Liver (tissue), 9 donors: ENCODE data around the gene KRT14. TPM values are rescaled to one million over a fixed set of nuclear protein-coding genes. Genes with fewer than 3 reads are reported as not detected.

Experiments
- DNase-seq: peaks from one replicate; pipeline ENCODE4 v3.0.0-alpha.2; 2017; ENCODE audit warnings: low spot score
- H3K27ac ChIP-seq, 2 donors: one replicate each; pipeline ENCODE4 v1.7.0; 2013; ENCODE audit warnings: inconsistent platforms in 2 of 2, low read length in 2 of 2, control low read depth in 1 of 2, low read depth in 1 of 2, mild to moderate bottlenecking in 1 of 2
- H3K27me3 ChIP-seq, 4 donors: one replicate each; pipeline versions ENCODE4 v1.6.1 to v1.7.0; 2013; ENCODE audit warnings: low read length in 3 of 4, inconsistent platforms in 1 of 4, mild to moderate bottlenecking in 1 of 4, moderate library complexity in 1 of 4; ENCODE audit not compliant: control insufficient read depth in 4 of 4, insufficient read depth in 4 of 4
- H3K36me3 ChIP-seq, 4 donors: one replicate each; pipeline versions ENCODE4 v1.6.1 to v1.7.0; 2013; ENCODE audit warnings: low read length in 3 of 4, mild to moderate bottlenecking in 3 of 4, low read depth in 1 of 4, moderate library complexity in 1 of 4; ENCODE audit not compliant: control insufficient read depth in 4 of 4, insufficient read depth in 3 of 4
- H3K4me1 ChIP-seq, 4 donors: one replicate each; pipeline versions ENCODE4 v1.6.1 to v1.7.0; 2013; ENCODE audit warnings: low read length in 3 of 4, mild to moderate bottlenecking in 3 of 4, moderate library complexity in 1 of 4; ENCODE audit not compliant: control insufficient read depth in 4 of 4, insufficient read depth in 4 of 4
- H3K4me3 ChIP-seq, 3 donors: one replicate each; pipeline versions ENCODE4 v1.6.1 to v1.7.0; 2013; ENCODE audit warnings: low read length in 3 of 3, control low read depth in 1 of 3, low read depth in 1 of 3, mild to moderate bottlenecking in 1 of 3
- H3K9ac ChIP-seq, 2 donors: one replicate each; pipeline ENCODE4 v1.7.0; 2013; ENCODE audit warnings: low read length in 2 of 2, mild to moderate bottlenecking in 2 of 2, moderate library complexity in 2 of 2, control low read depth in 1 of 2, low read depth in 1 of 2
- H3K9me3 ChIP-seq, 4 donors: one replicate each; pipeline versions ENCODE4 v1.6.1 to v1.7.0; 2013; ENCODE audit warnings: low read length in 3 of 4; ENCODE audit not compliant: control insufficient read depth in 4 of 4
- ATF3 ChIP-seq: IDR thresholded peaks from 2 replicates; pipeline ENCODE4 v1.6.1; 2016; ENCODE audit warnings: antibody characterized with exemption
- CTCF ChIP-seq: fragments of 150-350 bp; IDR thresholded peaks from 2 replicates; pipeline ENCODE4 v1.5.1; 2017; ENCODE audit warnings: improper control_type of control experiment, low read depth, low read length; ENCODE audit not compliant: missing input control
- EGR1 ChIP-seq, 2 donors: IDR thresholded peaks; 2 replicates each; pipeline ENCODE4 v1.6.1; 2016 to 2018; ENCODE audit warnings: antibody characterized with exemption in 2 of 2, low read depth in 2 of 2
- FOXA1 ChIP-seq: IDR thresholded peaks from 2 replicates; pipeline ENCODE4 v1.6.1; 2016; ENCODE audit warnings: antibody characterized with exemption
- FOXA2 ChIP-seq: IDR thresholded peaks from 2 replicates; pipeline ENCODE4 v1.6.1; 2016; ENCODE audit warnings: antibody characterized with exemption
- GABPA ChIP-seq, 2 donors: IDR thresholded peaks in 1 of 2; conservative IDR thresholded peaks in 1 of 2; 2 replicates each; pipeline ENCODE4 v1.6.1; 2016; ENCODE audit warnings: antibody characterized with exemption in 2 of 2, mild to moderate bottlenecking in 1 of 2, moderate library complexity in 1 of 2
- HNF4A ChIP-seq, 2 donors: conservative IDR thresholded peaks; 2 replicates each; pipeline ENCODE4 v1.6.1; 2016; ENCODE audit warnings: antibody characterized with exemption in 2 of 2, mild to moderate bottlenecking in 2 of 2
- HNF4G ChIP-seq: IDR thresholded peaks from 2 replicates; pipeline ENCODE4 v1.6.1; 2016; ENCODE audit warnings: antibody characterized with exemption
- JUND ChIP-seq, 2 donors: IDR thresholded peaks; 2 replicates each; pipeline ENCODE4 v1.6.1; 2016; ENCODE audit warnings: antibody characterized with exemption in 2 of 2
- MAX ChIP-seq: IDR thresholded peaks from 2 replicates; pipeline ENCODE4 v1.6.1; 2016; ENCODE audit warnings: antibody characterized with exemption
- NR2F2 ChIP-seq: IDR thresholded peaks from 2 replicates; pipeline ENCODE4 v1.6.1; 2016; ENCODE audit warnings: antibody characterized with exemption
- RAD21 ChIP-seq, 2 donors: IDR thresholded peaks; 2 replicates each; pipeline ENCODE4 v1.6.1; 2016; ENCODE audit warnings: antibody characterized with exemption in 2 of 2, mild to moderate bottlenecking in 2 of 2
- REST ChIP-seq: IDR thresholded peaks from 2 replicates; pipeline ENCODE4 v1.6.1; 2016; ENCODE audit warnings: antibody characterized with exemption, mild to moderate bottlenecking
- RXRA ChIP-seq, 2 donors: IDR thresholded peaks; 2 replicates each; pipeline ENCODE4 v1.6.1; 2017 to 2018; ENCODE audit warnings: antibody characterized with exemption in 2 of 2, mild to moderate bottlenecking in 1 of 2
- SP1 ChIP-seq: IDR thresholded peaks from 2 replicates; pipeline ENCODE4 v1.6.1; 2018; ENCODE audit warnings: antibody characterized with exemption, mild to moderate bottlenecking
- TAF1 ChIP-seq: conservative IDR thresholded peaks from 2 replicates; pipeline ENCODE4 v1.6.1; 2016; ENCODE audit warnings: antibody characterized with exemption, mild to moderate bottlenecking
- ZBTB33 ChIP-seq: IDR thresholded peaks from 2 replicates; pipeline ENCODE4 v1.6.1; 2016; ENCODE audit warnings: antibody characterized with exemption
- WGBS: extraction: QIAGEN DNeasy Blood & Tissue Kit; methylation state at CpG from one replicate; pipeline ENCODE4 v1.1.7; 2013; 5-methylcytosine and 5-hydroxymethylcytosine counted together
- polyA plus RNA-seq, 2 donors: library from polyadenylated mRNA; stranded (reverse) in 1 of 2; unstranded in 1 of 2; fragments of 200-250 nt in 1 of 2; fragments of >200 nt in 1 of 2; fragmentation: Nextera tagmentation in 1 of 2; extraction: Ambion mirVana in 1 of 2; gene quantifications; one replicate each; pipeline versions ENCODE4 v1.2.1 to v1.2.3, GENCODE V29; 2013 to 2015
- total RNA-seq, 2 donors: library from RNA; depleted of rRNA; stranded (reverse); fragments of >200 nt; gene quantifications; one replicate each; pipeline ENCODE4 v1.2.3, GENCODE V29; 2014
- donor health status: healthy.
- donor health status: healthy.
- donor health status: healthy.
- donor health status: healthy.
- donor health status: healthy.

KRT14 gene
- total and polyA plus RNA-seq, 4 donors: not detected

- WGBS: 96% methylated on average over 3 of the region's 3 CpGs
- H3K27ac ChIP-seq: no peak overlapping the region
- TF ChIP-seq RXRA (IDR thresholded peaks at IDR 0.05): no peak
- TF ChIP-seq FOXA2: no peak
- no peak for TF ChIP-seq REST
- TF ChIP-seq CTCF: no peak
- no peak for TF ChIP-seq TAF1
- no peak for TF ChIP-seq JUND (IDR thresholded peaks at IDR 0.05)
- TF ChIP-seq GABPA (IDR thresholded peaks at IDR 0.05 in 1 of 2, conservative IDR thresholded peaks at IDR 0.05 in 1 of 2): no peak
- no peak for TF ChIP-seq MAX
- TF ChIP-seq HNF4A (conservative IDR thresholded peaks at IDR 0.05): no peak
- no peak for TF ChIP-seq NR2F2
- H3K9me3 ChIP-seq: peaks cover 0 to 3% (median under 1%) of the 10 kb centered on the region in 4 donors
- H3K27me3 ChIP-seq: peaks cover 0 to 5% (median 0%) of the 10 kb centered on the region in 4 donors
- no peak for DNase-seq
- H3K4me1 ChIP-seq: peaks cover 3 to 8% (median 6%) of the 10 kb centered on the region in 4 donors
- no peaks in the 10 kb centered on the region for H3K36me3 ChIP-seq
- no peak overlapping the region for H3K9ac ChIP-seq
- H3K4me3 ChIP-seq: no peak overlapping the region
Measured at GRCh38 chr17:41546819-41547218, 39.9 kb downstream of the KRT14 start.

GRCh38 chr17:41545829-41546410, 40.8 kb downstream of the KRT14 start:
- Histone ChIP-seq H3K4me3 (no peak overlapping the region), H3K27ac (no peak overlapping the region), H3K36me3 (no peaks in the 10 kb centered on the region), H3K9ac (no peak overlapping the region), H3K27me3 (peaks cover 0 to 5% (median 0%) of the 10 kb centered on the region in 4 donors), H3K4me1 (peaks cover 3 to 8% (median 6%) of the 10 kb centered on the region in 4 donors), H3K9me3 (peaks cover 0 to 3% (median under 1%) of the 10 kb centered on the region in 4 donors)
- 86% methylated on average over 13 of the region's 13 CpGs for WGBS
- DNase-seq: no peak
- TF ChIP-seq RAD21 (IDR thresholded peaks at IDR 0.05) (no peak), ZBTB33 (no peak), SP1 (no peak), REST (no peak), MAX (no peak), FOXA1 (no peak), RXRA (IDR thresholded peaks at IDR 0.05) (no peak), ATF3 (no peak), GABPA (IDR thresholded peaks at IDR 0.05 in 1 of 2, conservative IDR thresholded peaks at IDR 0.05 in 1 of 2) (no peak), NR2F2 (no peak), HNF4G (no peak), EGR1 (IDR thresholded peaks at IDR 0.05; ENCODE audit: low read depth in 2 of 2) (no peak), FOXA2 (no peak), JUND (IDR thresholded peaks at IDR 0.05) (no peak), HNF4A (conservative IDR thresholded peaks at IDR 0.05) (no peak), TAF1 (no peak)
